Left renal pelvis (tissue), 4 donors: ENCODE measurements around the gene SPAG6. TPM values are rescaled to one million over a fixed set of nuclear protein-coding genes. Genes with fewer than 3 reads are reported as not detected.

Experiments
- DNase-seq, 4 donors: peaks; one replicate each; pipeline ENCODE4 v3.0.0-alpha.2; 2013; ENCODE audit warnings: low read depth in 4 of 4, low spot score in 3 of 4
- polyA plus RNA-seq, 4 donors: library from polyadenylated mRNA; unstranded; fragments of 120-200 nt; gene quantifications; one replicate each; pipeline ENCODE4 v1.2.1, GENCODE V29; 2013; ENCODE audit not compliant: insufficient read length in 4 of 4

The SPAG6 gene
- polyA plus RNA-seq, 4 donors = 0.29 to 1.4 (median 1.0) TPM

DNA sequence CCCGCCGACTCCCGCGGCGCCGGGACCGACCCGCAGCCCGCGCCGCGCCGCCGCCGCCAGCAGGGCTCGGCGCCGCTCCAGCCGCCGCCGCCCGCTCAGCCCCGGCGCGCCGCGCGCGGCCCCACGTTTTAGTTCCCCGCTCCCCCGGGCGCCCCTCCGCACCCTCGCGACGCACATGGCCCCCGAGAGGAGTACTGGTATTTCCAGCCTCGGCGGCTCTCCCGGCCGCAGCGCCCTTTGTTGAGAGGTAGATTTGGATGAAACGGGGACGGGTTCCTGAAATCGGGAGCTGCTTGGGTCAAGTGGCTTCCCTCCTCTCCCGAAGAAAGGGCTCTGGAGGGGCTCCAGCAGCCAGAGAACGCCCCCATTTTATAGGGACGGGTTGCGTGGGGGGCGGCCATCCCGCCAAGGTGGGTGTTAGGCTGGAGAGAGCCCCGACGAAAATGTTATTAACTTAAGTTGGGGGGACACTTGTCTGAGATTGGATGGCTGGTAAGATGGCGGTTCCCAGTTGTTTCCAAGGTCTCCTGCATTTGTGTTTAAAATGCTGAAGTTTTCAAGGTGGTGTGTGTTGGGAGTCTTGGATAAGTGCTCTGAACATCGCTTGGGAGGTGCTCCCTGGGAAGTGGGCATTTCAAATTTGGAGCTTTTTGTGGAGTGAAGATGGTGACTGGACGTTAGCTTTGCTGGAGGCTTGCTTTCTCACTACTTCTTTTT lies 23.2 kb upstream of the SPAG6 start:
- DNase-seq = no peak

DNA sequence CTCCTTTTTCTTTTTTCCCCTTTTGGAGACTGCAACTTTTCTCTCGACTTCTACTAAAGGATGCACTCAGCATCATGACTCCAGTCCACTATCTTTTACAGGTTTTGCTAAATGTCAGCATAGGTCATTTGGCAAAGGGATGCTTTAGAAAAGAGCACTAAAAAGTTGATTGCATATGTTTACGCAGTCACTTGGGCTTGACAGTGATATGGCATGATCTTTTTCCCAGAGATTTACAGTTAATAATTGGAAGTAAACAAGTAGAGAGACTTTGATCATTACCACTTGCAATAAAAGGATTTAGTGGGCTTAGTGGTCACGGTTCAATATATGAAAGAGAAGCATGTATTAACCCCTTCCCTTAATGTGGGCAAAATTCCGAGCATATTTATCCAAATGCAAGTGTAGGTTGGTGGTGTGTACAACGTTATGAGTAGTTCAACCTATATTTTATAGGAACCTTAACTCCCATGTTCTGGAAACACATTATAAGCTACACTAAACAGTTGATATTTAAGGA lies 22.6 kb upstream of the SPAG6 start:
- no peak for DNase-seq

DNA sequence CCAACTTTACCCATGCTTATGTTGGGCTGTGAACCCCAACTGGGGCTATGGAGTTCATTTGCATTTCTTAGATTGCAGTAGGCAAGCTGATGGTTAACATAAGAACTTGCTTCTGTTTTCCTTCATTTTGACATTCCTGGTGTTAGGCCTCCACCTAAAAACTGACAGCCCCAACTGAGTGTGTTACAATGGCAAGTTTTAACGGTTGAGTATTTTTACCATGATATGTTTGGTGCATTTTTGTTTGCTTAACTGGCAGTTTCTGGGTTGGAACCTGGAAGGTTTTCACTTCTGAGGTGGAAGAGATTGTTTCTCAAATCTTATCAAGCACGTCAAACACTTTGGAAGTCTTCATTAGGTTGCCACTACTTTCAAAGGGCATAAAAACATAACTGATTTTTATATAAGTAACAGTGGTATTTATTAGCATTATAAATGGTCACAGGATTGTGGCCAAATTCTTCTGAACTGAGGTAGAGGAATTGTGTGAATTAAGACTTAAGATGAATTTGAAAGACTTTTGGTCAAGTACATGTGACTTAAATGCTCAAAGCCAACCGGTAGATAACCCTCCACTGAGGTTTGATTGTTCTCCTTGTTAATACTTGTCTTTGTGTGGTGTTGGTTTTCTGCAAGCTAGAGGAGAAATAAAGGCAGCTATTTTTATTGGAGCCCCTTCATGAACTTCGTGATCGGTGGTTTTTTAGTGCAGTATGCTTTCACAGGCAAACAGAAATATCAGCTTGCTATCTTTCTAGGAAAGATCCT lies 21.6 kb upstream of the SPAG6 start:
- no peak for DNase-seq

DNA sequence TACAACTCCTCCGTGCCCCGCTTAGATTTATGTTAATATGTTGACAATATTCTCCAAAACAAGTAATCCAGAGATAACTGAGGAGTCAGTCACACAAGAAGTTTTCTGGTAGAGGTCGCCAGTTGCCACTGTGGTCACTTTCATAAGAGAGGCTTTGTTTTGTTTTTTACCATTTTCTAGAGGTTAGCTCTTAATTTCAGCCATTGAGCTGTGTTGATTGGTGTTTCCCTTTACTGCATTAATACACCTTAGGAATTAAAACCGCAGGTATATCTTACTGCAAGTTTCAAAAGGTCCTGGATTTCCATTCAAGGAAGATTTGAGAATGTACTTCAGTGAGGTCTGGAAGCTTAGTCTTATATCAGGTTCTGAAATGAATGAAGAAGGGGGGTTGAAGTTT lies 20.9 kb upstream of the SPAG6 start:
- DNase-seq = no peak

DNA sequence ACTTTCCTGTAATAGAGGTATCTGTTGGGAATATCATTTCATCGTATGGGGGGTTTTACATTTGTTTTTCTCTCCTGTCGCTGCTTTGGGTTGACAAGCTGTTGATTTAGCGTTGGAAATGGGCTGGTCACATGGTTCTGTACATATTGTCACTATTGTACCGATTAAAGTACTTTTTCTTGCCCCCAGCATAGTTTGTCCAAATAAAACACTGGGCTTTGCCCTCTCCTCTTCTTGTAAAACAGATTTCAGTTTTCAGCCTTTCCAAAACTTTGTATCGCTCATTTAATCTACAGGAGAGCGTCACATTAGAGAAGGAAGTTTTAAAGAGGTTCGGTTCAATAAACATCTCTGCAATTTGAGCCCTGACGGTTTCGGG lies 20.4 kb upstream of the SPAG6 start:
- no peak for DNase-seq

DNA sequence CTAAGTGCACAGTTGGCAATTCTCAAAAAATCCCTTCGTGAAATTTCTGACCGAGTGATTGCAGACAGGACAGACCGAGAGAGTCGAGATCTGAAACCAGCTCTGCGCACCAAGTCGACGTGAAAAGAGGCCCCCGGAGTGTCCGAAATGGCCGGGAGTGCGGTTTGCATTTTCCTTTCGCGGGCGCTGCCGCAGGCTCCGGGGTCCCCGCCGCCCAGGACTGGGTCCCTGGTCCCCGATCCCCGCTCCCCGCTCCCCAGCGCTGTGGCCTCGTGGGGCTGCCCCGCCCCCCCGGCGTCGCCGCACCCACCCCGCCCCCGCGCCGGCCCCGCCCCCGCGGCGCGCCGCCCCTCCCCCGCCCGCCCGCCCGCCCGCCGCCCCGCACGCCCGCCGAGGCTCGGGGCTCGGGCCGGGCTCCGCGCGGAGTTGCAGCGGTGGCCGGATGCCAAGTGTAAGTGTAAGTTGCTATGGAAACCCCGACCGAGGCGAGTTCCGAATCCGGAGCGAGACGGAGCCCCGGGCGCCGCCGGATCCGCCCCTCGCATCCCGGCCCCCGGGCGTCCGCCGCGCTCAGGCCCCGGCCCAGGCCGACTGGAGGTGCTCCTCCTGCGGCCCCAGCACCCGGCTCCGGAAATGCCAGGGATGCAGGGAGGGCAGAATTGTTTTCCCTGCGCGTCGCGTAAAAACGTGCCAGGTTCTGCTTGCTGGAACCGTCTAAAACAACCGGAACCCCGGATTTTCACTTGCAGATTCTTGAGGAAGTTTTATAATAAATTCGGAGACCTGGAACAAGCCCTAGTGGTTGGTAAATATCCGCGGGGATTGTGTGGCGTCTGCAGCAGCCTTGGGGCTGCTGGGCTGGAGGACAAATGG lies 19.8 kb upstream of the SPAG6 start:
- no peak for DNase-seq

DNA sequence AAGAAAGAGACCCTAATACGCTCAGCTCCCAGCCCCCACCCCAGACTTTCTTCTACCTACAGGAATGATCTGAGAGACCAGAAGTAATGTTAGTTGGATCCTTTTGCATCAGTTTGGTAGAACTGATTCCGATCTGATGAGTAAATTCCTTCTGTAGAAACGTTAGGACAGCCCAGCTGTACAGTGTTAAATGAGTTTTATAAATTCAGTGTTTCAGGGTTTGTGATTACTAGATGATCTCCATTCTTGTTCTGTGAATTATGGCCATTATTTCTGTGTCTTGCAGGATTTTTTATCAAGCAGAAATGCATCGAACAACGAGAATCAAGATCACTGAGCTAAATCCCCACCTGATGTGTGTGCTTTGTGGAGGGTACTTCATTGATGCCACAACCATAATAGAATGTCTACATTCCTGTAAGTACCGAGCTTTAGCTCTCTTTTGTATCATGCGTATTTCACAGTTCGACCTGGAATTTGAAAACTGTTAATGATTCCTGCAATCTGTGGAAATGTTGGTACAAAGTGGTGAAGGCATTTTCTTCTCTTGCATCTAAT lies 19.1 kb upstream of the SPAG6 start:
- no peak for DNase-seq

DNA sequence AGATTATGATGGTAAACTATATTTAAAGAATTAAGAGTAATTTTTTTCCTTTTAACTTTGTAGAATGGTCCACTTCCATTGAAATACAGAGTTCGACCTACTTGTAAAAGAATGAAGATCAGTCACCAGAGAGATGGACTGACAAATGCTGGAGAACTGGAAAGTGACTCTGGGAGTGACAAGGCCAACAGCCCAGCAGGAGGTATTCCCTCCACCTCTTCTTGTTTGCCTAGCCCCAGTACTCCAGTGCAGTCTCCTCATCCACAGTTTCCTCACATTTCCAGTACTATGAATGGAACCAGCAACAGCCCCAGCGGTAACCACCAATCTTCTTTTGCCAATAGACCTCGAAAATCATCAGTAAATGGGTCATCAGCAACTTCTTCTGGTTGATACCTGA lies 16.1 kb upstream of the SPAG6 start:
- DNase-seq = no peak

DNA sequence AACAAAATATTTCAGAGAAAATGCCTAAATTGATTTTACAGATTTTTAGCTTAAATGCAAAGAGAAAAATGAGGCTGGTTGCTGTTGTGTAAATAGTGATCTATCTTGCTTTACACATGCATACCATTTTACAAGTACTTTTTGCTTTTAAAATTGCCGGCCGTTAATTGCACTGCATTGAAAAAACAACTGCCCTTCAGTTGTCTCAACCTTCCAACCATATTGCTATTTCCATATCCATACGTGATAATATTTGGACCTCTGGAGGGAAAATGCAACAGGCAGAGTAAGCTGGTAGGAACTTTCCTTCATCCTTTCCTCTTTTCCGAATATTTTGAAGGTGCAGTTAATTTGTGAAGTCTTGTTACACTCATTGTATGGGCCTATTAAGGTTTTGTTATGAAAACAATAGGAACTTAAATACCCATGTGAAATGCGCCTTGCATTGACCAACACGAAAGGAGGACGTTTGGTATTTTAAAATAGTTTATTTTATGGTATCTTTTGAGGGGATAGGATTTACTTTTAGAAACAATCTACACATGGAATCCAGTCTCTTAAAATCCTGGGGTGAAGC lies 13.1 kb upstream of the SPAG6 start:
- no peak for DNase-seq

DNA sequence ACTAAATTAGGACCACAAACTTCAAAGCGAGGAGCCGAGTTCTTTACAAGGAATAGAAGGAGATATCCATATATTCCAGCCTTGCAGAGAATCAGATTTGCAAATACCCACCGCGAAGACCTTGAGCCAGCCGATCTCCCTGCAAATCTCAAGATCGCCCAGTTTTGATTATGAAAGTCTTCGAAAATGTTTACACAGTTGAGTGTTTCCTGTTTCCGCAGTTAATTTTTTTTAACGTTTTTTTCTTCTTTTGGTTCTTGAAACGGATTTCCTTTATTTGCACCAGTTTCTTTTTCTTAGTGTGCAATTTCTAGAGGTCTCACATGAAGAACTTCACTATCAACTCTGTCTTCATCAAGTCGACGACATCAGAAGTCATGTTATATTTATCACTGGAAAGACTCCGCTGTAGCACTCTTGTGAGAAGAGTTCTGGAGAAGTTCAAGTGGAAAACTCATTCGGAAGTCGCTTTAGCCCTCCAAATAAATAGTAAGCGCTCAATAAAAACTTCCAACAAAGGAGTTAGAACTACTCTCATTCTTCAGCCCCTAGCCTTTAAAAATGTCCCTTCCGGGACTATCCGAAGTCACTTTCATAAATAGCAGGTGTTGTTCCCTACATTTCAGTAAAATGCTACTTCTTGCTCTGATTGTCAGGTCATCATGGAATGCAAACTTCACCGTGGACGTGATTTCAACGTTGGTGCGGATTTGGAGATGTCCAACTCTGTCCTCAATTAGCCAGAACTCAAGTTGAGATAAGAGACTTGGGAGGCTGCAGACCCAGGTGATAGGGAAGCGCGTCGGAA lies 11.9 kb upstream of the SPAG6 start:
- DNase-seq = no peak

DNA sequence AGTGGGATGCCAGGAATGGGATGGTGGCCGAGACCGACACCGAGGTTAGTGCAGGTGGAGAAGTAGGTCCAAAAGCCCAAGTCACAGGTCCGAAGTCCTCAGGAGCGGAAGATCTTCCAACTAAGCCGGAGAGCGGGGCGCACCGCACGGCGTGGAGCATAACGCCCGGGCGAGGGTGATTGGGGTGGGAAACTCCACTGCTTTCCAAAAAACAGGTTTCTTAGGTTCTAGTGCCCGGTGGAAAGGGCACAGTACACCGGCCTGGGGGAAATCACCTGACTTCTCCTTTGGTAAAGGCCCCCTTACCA lies 11.4 kb upstream of the SPAG6 start:
- no peak for DNase-seq

DNA sequence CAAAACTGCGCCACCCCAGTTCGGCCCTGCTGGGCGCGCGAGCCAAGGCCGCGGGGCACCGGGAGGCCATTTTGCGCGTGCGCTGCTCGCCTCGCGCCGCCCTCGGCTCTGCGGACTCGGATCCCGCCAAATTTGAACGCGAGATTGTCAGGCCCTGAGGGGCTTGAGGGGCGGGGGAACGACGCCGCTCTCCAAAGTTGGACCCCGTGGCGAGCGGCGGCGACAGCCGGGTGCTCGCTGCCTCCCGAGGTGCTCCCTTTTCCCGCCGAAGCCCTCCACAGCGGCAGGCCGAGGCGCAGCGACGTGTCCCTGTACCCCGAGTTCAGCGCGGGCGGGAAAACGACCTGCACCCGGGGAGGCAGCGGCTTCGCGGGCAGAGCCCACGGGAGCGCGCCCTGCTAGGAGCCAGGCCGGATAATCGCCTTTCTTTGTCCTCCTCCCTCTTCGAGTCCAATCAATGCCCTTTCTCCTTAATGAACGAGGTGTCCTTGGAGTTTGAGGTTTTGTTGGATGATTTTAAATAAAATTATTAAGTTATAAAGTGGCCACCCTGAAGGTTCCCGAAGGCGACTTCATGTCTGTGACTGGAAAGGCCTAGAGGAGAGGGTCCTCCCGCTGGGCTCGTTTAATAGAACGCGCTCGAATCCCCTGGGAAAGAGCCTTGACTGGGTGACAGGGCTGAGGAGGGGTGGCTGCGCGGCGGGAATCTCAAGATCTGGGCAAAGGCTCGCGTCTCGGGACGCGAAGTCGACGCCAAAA lies 10.7 kb upstream of the SPAG6 start:
- no peak for DNase-seq

DNA sequence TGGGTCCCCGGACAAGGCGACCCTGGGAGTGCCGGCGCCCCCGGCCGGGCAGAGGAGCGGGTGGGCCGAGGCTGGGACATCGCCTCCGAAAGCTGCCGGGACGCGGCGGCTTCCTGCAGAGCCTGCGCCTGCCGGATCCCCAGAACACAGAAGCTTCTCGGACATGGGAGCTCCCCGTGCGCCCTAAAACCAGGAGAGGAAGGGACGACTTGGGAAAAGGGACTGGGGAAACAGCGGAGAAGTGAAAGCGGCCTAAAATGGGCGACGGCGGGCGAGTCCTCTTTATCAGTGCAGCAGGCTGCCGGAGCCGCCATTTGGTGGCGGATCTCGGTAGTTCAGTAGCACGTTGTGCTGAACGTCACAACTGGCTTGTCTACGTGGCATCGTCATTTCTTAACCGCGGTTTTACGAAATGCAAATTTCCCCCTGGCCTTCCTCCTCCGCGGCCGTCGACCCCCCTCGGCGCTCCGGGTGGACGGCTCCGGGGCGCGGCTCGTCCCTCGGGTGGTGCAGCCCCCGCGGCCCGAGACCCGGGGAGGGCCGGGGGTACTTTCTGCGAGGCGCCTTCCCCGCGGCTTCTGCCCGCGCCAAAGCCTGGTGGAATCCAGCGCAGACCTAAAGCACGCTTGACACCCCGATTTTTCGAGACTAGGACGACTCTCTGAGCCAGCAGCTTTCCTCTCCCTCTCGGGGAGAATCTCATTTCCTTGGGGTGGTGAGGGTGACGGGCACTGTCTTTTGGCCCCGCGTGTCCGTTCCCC lies 9.9 kb upstream of the SPAG6 start:
- DNase-seq = no peak

DNA sequence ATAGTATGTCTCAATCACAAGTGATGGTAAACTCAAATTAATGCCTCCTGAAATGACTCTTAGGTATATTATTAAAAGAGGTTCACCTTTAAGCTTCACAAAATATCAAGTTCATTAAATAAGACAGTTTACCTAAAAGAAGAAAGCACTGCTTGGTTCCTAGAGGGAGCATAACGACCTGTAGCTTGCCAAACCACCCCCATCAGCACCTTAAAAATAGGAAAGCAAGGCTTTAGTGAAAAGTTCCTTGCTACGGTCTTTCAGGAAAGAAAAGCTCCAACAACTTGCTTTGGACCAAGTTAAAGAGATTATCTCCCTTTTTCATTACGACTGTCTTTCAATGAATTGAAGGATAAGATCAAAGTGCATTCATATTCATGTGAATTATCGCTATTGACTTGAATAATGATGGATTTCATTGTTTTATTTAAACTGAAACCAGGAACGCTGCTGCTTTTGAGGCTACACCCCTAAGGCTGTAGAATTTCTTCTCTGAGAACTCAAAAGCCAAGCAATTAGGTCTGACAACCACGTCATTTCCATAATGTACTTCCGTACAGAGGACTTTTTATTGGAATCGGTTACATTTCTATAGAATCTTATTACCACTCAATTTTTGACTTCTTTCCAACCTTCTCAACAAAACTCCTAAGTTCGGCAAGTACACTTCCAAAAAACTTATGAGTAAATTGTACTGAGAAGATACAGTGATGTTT lies 7.0 kb upstream of the SPAG6 start:
- DNase-seq = no peak

DNA sequence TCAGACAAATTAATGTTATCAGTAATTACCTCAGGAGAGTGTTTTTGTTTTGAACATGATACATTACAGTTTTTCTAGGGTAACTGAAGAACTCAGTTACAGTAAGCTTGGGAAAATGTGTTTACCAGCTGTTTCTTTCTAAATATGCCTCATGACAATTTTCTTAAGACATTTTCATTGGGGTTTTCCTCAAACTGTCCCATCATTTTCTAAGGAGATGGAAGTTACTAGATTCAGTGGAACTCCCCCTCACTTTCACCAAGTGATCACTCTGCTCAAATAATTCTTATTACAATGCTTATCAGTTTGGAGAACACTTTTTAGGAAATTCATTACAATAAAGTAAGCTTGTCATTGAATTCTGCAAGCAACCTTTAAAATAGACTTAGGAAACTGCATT lies 6.4 kb upstream of the SPAG6 start:
- DNase-seq = no peak

DNA sequence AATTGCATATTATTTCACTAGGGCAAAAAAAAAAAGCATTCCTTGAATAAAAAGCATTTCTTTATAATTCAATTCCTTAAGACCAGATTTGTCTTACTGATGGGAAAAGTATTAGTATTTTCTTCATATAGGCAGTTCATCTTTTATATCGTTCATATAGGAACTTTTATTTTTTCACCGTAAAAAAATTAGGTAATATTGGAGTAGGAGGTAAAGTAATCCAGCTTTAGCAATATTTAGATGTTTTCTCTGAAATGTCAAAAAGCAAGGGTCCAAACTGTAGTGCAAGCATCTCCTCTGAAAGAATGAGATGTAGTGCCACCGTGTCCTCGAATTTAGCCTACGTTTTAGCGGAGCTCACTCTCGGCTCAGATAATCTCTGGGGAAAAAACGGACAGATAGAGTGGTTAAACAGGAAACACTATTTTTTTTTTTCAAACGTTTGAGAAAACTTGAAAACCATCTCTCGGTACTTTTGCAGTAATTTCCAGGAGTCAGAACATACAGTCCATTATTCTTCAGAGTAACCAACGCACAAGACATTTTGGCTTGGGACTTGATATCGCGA lies 5.5 kb upstream of the SPAG6 start:
- no peak for DNase-seq
